Measurements from ENCODE around the gene EHMT2. TPM values are rescaled to one million over a fixed set of nuclear protein-coding genes. Genes with fewer than 3 reads are reported as not detected.
A peak's percentile ranks its signal among the peaks of the same experiment; 100 is the strongest.

The EHMT2 gene
- total and polyA plus RNA-seq, 2 of the 13 experiments (the other 11 are each of a cell fraction or from before 2014, with no cell fraction given): 55.2 to 69.2 TPM

DNA sequence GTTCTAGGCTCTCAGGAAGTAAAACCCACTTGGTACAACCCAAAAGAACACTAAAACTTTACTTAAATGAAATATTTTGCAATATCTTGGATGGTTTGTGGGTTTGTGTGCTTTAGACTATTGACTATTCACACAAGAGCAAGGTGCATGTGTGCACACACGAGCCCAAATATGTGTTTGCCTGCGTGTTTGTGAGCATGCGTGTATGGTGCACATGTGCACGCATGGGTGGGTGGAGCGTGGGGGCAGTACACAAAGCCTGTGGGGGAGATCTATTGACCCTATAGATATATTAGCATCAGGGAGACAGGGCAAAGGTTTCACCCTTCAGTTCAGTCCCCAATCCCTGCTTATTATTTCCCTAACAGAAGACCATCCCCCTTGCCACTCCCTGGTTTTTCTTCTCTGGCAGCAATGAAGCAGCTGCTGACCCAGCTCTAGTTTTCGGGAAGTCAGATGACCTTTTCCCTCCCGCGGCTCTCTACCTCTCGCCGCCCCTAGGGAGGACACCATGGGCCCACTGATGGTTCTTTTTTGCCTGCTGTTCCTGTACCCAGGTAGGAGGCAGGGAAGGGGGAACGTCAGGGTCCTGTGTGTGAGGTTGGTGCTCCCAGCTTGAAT lies 29.9 kb upstream of the EHMT2 start, which contains the start of gene C2 (continued):
- TF ChIP-seq, protein P1, sequence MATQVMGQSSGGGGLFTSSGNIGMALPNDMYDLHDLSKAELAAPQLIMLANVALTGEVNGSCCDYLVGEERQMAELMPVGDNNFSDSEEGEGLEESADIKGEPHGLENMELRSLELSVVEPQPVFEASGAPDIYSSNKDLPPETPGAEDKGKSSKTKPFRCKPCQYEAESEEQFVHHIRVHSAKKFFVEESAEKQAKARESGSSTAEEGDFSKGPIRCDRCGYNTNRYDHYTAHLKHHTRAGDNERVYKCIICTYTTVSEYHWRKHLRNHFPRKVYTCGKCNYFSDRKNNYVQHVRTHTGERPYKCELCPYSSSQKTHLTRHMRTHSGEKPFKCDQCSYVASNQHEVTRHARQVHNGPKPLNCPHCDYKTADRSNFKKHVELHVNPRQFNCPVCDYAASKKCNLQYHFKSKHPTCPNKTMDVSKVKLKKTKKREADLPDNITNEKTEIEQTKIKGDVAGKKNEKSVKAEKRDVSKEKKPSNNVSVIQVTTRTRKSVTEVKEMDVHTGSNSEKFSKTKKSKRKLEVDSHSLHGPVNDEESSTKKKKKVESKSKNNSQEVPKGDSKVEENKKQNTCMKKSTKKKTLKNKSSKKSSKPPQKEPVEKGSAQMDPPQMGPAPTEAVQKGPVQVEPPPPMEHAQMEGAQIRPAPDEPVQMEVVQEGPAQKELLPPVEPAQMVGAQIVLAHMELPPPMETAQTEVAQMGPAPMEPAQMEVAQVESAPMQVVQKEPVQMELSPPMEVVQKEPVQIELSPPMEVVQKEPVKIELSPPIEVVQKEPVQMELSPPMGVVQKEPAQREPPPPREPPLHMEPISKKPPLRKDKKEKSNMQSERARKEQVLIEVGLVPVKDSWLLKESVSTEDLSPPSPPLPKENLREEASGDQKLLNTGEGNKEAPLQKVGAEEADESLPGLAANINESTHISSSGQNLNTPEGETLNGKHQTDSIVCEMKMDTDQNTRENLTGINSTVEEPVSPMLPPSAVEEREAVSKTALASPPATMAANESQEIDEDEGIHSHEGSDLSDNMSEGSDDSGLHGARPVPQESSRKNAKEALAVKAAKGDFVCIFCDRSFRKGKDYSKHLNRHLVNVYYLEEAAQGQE (IDR thresholded peaks at IDR 0.05; ENCODE audit: borderline replicate concordance in 1 of 2, low read depth in 1 of 2, low read length in 2 of 2): peak in 1 of 2 experiments; percentile 53; a peak in 1 of 4 replicates
- TF ChIP-seq, protein P2, sequence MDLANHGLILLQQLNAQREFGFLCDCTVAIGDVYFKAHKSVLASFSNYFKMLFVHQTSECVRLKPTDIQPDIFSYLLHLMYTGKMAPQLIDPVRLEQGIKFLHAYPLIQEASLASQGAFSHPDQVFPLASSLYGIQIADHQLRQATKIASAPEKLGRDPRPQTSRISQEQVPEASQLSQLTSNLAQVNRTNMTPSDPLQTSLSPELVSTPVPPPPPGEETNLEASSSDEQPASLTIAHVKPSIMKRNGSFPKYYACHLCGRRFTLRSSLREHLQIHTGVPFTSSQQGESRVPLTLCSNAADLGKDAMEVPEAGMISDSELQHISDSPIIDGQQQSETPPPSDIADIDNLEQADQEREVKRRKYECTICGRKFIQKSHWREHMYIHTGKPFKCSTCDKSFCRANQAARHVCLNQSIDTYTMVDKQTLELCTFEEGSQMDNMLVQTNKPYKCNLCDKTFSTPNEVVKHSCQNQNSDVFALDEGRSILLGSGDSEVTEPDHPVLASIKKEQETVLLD (CRISPR knock-in tag; IDR thresholded peaks at IDR 0.05; ENCODE audit: low read depth): peak; percentile 70; the same call in 1 of the 2 replicates
- TF ChIP-seq, protein P3, sequence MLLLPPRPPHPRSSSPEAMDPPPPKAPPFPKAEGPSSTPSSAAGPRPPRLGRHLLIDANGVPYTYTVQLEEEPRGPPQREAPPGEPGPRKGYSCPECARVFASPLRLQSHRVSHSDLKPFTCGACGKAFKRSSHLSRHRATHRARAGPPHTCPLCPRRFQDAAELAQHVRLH (CRISPR knock-in tag; IDR thresholded peaks at IDR 0.05; ENCODE audit: borderline replicate concordance, low read depth): peak; percentile 88; the same call in 1 of the 2 replicates
- TF ChIP-seq HOXA3 (CRISPR knock-in tag; IDR thresholded peaks at IDR 0.05) (peak; percentile 93), RFXANK (CRISPR knock-in tag; IDR thresholded peaks at IDR 0.05) (peak; percentile 89), NFE2L2 (IDR thresholded peaks at IDR 0.05; ENCODE audit: low read length) (no peak), RBAK (CRISPR knock-in tag; IDR thresholded peaks at IDR 0.05) (no peak), ZNF556 (CRISPR knock-in tag; IDR thresholded peaks at IDR 0.05; ENCODE audit: borderline replicate concordance) (peak; percentile 63; the same call in 1 of the 2 replicates), KDM6A (CRISPR knock-in tag; IDR thresholded peaks at IDR 0.05; ENCODE audit: low read depth) (peak; percentile 97), ZNF224 (CRISPR knock-in tag; IDR thresholded peaks at IDR 0.05) (no peak), HDAC2 (CRISPR knock-in tag; IDR thresholded peaks at IDR 0.05) (peak; percentile 99), ZNF382 (CRISPR knock-in tag; IDR thresholded peaks at IDR 0.05; ENCODE audit: borderline replicate concordance) (no peak), NR2F2 (IDR thresholded peaks at IDR 0.05; ENCODE audit: borderline replicate concordance, low read depth) (no peak; the same call in 1 of the 2 replicates)
- TF ChIP-seq, protein P4, sequence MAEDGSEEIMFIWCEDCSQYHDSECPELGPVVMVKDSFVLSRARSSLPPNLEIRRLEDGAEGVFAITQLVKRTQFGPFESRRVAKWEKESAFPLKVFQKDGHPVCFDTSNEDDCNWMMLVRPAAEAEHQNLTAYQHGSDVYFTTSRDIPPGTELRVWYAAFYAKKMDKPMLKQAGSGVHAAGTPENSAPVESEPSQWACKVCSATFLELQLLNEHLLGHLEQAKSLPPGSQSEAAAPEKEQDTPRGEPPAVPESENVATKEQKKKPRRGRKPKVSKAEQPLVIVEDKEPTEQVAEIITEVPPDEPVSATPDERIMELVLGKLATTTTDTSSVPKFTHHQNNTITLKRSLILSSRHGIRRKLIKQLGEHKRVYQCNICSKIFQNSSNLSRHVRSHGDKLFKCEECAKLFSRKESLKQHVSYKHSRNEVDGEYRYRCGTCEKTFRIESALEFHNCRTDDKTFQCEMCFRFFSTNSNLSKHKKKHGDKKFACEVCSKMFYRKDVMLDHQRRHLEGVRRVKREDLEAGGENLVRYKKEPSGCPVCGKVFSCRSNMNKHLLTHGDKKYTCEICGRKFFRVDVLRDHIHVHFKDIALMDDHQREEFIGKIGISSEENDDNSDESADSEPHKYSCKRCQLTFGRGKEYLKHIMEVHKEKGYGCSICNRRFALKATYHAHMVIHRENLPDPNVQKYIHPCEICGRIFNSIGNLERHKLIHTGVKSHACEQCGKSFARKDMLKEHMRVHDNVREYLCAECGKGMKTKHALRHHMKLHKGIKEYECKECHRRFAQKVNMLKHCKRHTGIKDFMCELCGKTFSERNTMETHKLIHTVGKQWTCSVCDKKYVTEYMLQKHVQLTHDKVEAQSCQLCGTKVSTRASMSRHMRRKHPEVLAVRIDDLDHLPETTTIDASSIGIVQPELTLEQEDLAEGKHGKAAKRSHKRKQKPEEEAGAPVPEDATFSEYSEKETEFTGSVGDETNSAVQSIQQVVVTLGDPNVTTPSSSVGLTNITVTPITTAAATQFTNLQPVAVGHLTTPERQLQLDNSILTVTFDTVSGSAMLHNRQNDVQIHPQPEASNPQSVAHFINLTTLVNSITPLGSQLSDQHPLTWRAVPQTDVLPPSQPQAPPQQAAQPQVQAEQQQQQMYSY (CRISPR knock-in tag; IDR thresholded peaks at IDR 0.05): no peak
- TF ChIP-seq, protein P5, sequence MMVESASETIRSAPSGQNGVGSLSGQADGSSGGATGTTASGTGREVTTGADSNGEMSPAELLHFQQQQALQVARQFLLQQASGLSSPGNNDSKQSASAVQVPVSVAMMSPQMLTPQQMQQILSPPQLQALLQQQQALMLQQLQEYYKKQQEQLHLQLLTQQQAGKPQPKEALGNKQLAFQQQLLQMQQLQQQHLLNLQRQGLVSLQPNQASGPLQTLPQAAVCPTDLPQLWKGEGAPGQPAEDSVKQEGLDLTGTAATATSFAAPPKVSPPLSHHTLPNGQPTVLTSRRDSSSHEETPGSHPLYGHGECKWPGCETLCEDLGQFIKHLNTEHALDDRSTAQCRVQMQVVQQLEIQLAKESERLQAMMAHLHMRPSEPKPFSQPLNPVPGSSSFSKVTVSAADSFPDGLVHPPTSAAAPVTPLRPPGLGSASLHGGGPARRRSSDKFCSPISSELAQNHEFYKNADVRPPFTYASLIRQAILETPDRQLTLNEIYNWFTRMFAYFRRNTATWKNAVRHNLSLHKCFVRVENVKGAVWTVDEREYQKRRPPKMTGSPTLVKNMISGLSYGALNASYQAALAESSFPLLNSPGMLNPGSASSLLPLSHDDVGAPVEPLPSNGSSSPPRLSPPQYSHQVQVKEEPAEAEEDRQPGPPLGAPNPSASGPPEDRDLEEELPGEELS (CRISPR knock-in tag; IDR thresholded peaks at IDR 0.05): peak; percentile 92

Measured in HepG2 (cell line).